GM12891 (cell line): ENCODE results near the gene POLA1. TPM values are rescaled to one million over a fixed set of nuclear protein-coding genes. Genes with fewer than 3 reads are reported as not detected.
"Not testable (repeated sequence)": the region's sequence is repeated elsewhere in the genome, so short reads cannot be mapped to it uniquely, and the experiment has no call there.

Source experiments
- DNase-seq: peaks from one replicate; pipeline ENCODE4 v3.0.0; 2011; ENCODE audit warnings: low spot score; ENCODE audit not compliant: insufficient read length
- FAIRE-seq: peaks from 2 replicates; lab custom pipeline; 2011; peaks lifted over from hg19 to GRCh38; lab: Jason Lieb, UNC
- PAX5 ChIP-seq: IDR thresholded peaks from 2 replicates; pipeline ENCODE4 v1.6.1; 2011; ENCODE audit warnings: low read length, moderate library complexity, mild to moderate bottlenecking; ENCODE audit not compliant: insufficient read depth, severe bottlenecking
- POLR2A ChIP-seq: IDR thresholded peaks from 2 replicates; pipeline ENCODE4 v1.6.1; 2011; ENCODE audit warnings: low read depth, low read length, control low read depth
- POLR2AphosphoS5 ChIP-seq: IDR thresholded peaks from 2 replicates; pipeline ENCODE4 v1.6.1; 2011; ENCODE audit warnings: low read depth, low read length, control low read depth
- POU2F2 ChIP-seq: IDR thresholded peaks from 2 replicates; pipeline ENCODE4 v1.6.1; 2011; ENCODE audit warnings: low read depth, mild to moderate bottlenecking, control low read depth, low read length, moderate library complexity
- SPI1 ChIP-seq: IDR thresholded peaks from 2 replicates; pipeline ENCODE4 v1.6.1; 2011; ENCODE audit warnings: low read depth, low read length, control low read depth
- TAF1 ChIP-seq: IDR thresholded peaks from 2 replicates; pipeline ENCODE4 v1.6.1; 2011; ENCODE audit warnings: low read depth, low read length, control low read depth
- polyA plus RNA-seq: library from polyadenylated mRNA; unstranded; fragments of >200 nt; gene quantifications from one replicate; pipeline ENCODE4 v1.2.1, GENCODE V29; 2012; ENCODE audit warnings: low read depth, missing spikeins, inconsistent platforms; ENCODE audit not compliant: missing spikeins

The POLA1 gene, protein sequence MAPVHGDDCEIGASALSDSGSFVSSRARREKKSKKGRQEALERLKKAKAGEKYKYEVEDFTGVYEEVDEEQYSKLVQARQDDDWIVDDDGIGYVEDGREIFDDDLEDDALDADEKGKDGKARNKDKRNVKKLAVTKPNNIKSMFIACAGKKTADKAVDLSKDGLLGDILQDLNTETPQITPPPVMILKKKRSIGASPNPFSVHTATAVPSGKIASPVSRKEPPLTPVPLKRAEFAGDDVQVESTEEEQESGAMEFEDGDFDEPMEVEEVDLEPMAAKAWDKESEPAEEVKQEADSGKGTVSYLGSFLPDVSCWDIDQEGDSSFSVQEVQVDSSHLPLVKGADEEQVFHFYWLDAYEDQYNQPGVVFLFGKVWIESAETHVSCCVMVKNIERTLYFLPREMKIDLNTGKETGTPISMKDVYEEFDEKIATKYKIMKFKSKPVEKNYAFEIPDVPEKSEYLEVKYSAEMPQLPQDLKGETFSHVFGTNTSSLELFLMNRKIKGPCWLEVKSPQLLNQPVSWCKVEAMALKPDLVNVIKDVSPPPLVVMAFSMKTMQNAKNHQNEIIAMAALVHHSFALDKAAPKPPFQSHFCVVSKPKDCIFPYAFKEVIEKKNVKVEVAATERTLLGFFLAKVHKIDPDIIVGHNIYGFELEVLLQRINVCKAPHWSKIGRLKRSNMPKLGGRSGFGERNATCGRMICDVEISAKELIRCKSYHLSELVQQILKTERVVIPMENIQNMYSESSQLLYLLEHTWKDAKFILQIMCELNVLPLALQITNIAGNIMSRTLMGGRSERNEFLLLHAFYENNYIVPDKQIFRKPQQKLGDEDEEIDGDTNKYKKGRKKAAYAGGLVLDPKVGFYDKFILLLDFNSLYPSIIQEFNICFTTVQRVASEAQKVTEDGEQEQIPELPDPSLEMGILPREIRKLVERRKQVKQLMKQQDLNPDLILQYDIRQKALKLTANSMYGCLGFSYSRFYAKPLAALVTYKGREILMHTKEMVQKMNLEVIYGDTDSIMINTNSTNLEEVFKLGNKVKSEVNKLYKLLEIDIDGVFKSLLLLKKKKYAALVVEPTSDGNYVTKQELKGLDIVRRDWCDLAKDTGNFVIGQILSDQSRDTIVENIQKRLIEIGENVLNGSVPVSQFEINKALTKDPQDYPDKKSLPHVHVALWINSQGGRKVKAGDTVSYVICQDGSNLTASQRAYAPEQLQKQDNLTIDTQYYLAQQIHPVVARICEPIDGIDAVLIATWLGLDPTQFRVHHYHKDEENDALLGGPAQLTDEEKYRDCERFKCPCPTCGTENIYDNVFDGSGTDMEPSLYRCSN (N-terminal part only)
- polyA plus RNA-seq, result 13.1 TPM

DNA sequence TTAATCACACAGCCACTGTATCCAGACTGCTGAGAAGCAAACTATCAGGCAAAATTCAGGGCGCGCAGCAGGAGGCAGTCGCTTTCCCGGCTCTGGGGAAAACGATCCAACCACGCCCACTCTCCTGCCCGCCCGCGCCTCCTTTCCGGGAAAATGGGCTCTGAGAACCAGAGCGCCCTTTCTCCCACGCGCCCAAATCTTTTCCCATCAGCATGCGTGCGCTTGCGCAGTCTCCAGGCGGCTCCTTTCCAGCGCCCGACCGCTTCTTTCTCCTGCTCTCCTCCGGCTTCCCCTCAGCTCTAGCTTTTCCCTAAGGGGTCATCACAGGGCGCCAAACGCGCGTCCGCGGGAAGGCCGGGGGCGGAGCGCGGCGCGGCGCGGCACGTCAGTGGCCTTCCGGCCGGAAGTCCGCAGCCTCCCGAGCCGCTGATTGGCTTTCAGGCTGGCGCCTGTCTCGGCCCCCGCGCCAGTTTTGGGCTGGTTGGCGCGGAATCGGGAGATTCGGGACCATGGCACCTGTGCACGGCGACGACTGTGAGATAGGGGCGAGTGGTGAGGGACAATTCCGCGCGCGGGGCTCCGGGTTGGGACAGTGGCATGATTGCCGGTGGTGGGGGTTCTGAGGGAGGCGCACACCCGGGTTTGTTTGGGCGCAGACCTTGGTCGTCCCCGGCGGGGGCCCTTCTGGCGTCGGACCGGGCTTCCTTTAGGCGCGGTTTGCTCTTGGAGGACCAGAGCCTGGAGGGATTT is at the start of gene POLA1:
POLA1 (plus strand) TSS at position 466 of the 750 bp plus-strand sequence; CDS start at position 510, 44 bp downstream.
- DNase-seq, result peak; percentile 70
- no peak for TF ChIP-seq POLR2AphosphoS5
- TF ChIP-seq TAF1, result no peak
- TF ChIP-seq PAX5, result no peak
- TF ChIP-seq SPI1, result no peak
- TF ChIP-seq POLR2A, result no peak
- TF ChIP-seq POU2F2, result no peak
- FAIRE-seq, result peak; percentile 90

DNA sequence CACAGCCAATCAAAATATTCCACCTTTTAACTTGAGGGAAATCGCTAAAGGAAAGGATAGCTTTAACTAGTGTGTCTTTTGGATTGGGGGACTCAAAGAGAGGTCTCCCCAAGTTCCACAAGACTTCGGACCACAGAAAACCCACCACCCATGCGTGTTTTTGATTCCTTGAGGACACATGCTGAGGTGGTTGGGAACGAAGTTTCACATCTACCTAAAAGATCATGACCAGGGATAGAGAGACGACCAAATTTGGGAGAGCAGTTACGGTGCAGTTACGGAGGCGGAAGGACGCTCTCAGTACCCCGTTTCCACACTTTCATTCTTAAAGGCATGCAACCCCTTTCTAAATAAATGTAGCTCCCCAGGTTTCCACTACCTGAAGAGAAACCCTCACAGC is 47.7 kb upstream of the POLA1 start:
- FAIRE-seq, result peak; percentile 64

DNA sequence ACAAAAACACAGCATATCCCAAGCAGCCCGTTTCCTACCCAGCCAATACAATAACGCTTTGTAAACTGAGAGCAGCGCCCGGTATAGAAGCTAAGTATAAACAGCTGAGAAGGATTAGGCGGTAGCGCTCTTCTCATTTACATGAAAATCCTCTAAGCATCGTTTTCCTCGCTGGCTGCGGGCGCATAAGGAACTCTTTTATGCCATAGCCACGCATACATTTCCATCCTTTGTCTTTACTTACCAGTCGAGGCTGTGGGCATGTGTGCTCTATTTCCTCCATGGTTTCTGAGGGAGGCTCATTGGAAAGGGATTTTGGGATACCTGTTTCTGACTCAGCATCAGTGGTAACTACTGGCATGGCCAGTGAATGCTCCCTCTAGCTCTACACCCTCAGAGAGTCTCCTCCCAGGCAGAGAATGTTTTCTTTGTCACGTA is 47.0 kb upstream of the POLA1 start:
- no peak for TF ChIP-seq SPI1
- TF ChIP-seq POLR2A, result no peak
- no peak for TF ChIP-seq POU2F2
- TF ChIP-seq TAF1, result no peak
- no peak for TF ChIP-seq PAX5
- TF ChIP-seq POLR2AphosphoS5, result no peak
- DNase-seq (no peak), FAIRE-seq (no peak)

More for the DNA sequence above, 47.7 kb upstream of the POLA1 start:
- no peak for DNase-seq
- TF ChIP-seq SPI1 (no peak), TAF1 (no peak), POU2F2 (no peak), POLR2A (no peak), POLR2AphosphoS5 (no peak), PAX5 (no peak)

DNA sequence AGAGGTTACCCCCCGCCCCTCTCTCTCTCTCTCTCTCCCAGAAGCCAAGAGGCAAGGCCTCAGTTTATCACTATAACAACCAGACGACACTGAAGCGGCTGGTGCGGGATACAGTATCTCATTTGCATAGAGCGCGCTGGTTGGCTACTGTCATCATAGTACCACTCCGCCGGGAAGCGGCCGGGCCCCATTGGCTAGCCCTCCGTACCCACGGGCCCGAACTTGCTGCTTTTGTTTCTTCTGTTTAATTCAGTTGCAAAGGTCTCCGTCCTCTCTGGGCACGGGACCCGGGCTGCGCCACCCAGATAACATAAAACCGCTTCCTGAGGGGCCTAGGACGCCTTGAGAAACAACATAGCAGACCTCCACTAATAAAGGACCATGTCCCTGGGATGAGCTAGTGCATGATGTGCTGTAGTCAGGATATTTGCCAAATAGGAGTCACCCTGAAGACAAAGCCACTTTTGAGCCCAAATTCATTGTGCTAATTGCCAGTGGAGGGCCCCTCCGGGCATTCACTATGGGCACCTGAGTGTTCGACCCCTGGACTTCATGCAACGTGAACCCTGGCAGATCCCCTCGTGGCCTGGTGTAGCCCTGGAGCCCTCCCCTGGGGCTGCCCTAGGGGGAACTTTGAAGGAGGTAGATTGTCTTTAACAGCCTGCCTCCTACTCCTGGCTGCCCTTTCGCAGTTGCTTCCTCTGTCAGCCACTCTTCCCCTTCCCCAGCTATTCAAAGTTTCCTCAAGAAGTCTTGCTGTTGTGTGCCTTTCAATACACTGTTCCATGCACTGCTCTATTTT is 46.3 kb upstream of the POLA1 start, which contains the start of gene PCYT1B:
PCYT1B (minus strand) TSS at position 91 of the 802 bp plus-strand sequence. CDS start 242 bp downstream, outside the sequence.
- FAIRE-seq, result no peak
- peak; percentile 9 for DNase-seq
- TF ChIP-seq SPI1 (no peak), PAX5 (no peak), POU2F2 (no peak), POLR2A (no peak), TAF1 (no peak), POLR2AphosphoS5 (no peak)

DNA sequence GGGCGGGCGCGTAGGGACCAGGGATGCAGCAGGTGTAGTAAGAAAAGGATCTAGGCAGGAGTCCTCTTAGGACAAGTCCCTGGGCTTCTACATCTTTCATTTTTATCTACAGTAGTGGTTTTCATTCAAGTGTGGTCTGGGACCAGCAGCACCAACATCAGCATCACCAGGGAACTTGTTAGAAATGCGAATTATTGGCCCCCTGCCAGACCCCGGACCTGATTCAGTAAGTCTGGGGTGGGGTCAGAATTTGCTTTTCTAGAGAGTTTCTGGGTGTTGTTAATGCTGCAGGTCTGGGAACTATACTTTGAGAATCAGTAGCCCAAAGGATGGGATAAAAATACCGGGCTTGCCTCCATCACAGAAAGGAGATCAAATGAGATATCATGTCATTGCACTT is 45.2 kb upstream of the POLA1 start:
- TF ChIP-seq SPI1 (no peak), POLR2A (no peak), POU2F2 (no peak), PAX5 (no peak), POLR2AphosphoS5 (no peak)
- FAIRE-seq, result no peak
- no peak for DNase-seq

DNA sequence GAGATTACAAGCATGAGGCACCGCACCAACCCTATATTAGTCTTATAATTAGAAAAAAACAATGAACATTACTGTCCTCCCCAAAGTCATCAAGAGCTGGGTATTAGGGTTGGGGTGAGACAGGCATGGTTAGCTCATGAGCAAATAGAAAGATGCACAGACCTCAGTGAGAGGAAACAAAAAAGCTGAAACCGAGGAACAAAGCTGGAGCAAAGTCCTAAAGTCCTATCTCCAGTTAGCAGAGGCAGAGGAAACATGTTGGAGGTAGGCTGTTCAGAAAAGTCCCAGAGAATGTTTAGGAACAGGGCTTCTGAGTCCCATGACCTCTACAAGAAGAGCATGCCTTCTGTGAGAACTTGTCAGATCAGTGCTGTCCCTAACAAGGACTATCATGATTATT is 41.9 kb upstream of the POLA1 start:
- no peak for DNase-seq

DNA sequence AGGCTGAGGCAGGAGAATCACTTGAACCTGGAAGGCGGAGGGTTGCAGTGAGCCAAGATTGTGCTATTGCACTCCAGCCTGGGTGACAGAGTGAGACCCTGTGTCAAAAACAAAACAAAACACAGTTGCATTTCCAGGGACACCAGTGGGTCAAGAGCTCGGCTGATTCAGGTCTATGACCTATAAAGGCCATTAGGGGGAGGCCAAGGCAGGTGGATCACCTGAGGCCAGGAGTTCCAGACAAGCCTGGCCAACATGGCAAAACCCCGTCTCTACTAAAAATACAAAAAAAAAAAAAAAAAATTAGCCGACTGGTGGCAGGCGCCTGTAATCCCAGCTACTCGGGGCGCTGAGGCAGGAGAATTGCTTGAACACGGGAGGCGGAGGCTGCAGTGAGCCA is 38.0 kb upstream of the POLA1 start:
- FAIRE-seq, DNase-seq: not testable (repeated sequence)

More for the DNA sequence above, 41.9 kb upstream of the POLA1 start:
- no peak for TF ChIP-seq POLR2A
- TF ChIP-seq SPI1, result no peak
- TF ChIP-seq TAF1, result no peak
- TF ChIP-seq POLR2AphosphoS5, result no peak
- TF ChIP-seq PAX5, result no peak
- TF ChIP-seq POU2F2, result no peak
- FAIRE-seq, result no peak

DNA sequence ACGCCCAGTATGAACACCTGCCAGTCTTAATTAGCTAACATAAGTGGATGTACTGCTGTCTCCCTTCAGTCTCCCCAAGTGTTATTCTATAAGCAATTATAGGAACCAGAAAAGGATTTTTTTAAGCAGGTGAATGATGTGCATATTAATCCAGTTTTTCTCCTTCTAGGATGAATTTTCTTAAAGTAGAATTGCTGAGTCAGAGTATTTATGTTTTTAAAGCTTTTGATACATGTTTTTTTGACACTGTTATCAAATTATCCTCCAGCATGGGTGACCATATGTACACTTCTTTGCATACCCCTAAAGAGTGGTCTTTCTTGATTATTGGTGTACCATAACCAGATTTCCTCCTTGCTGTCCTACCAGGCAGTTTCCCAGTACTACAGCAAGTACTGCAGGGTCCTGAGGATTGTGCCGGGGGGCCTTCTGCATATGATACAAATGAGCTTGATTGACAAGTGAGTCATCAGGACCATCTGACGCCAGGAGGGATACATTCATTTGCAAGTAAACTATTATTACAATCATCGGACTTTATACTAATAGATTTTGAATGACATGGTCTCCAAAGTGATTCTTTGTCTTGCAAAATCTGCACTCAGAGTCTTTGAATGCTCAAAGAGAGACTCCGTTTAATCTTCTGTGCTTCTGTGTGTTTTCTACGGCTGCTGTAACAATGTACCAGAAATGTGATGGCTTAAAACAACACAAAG is 35.9 kb upstream of the POLA1 start:
- DNase-seq (no peak), FAIRE-seq (no peak)
- TF ChIP-seq TAF1 (no peak), SPI1 (no peak), POU2F2 (no peak), POLR2AphosphoS5 (no peak), PAX5 (no peak), POLR2A (no peak)
